NCI-H510A treated with DMSO at 0.1 percent for 48 hours (cell line): ENCODE measurements around the gene EIF2AK2.
"Not testable (repeated sequence)": the region's sequence is repeated elsewhere in the genome, so short reads cannot be mapped to it uniquely, and the experiment has no call there.

ENCODE experiments used
- DNase-seq: peaks from one replicate; lab custom pipeline; 2025; lab: John Stamatoyannopoulos, UW

The EIF2AK2 gene

GRCh38 chr2:37156857-37157714 is at the start of gene EIF2AK2:
TSS of gene EIF2AK2 (minus strand) at chr2:37156980. CDS start at chr2:37147806, 9,174 bp downstream.
- peak; percentile 86 for DNase-seq

DNA sequence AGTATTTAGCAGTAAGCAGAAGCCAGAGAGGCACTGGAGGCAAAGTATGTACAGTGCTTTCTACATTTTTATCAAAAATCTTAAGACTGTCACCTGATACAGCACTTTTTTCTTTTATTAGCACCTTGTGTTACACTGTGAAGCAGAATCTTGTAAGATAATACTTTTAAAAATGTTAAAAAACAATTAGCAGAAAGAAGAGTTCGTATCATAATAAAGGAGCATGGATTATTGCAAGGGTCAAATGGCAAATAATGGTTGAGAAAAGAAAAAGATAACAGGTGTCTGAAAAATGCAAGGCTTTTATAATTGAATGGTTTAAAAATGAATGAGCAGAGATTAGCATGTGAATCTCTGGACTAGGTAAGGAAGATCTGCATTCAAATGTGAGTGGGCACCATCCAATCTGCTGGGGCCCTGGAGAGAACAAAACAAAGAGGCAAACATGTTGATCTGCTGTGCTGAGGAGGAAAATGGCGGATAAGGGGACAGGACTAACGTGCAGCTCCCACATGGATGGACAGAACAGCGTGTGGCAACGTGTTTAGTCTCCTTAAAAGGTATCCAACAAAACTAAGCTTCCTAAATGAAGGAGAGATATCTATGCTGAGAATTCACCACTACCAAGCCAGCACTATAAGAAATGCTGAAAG is 49.0 kb upstream of the EIF2AK2 start:
- DNase-seq, result no peak

DNA sequence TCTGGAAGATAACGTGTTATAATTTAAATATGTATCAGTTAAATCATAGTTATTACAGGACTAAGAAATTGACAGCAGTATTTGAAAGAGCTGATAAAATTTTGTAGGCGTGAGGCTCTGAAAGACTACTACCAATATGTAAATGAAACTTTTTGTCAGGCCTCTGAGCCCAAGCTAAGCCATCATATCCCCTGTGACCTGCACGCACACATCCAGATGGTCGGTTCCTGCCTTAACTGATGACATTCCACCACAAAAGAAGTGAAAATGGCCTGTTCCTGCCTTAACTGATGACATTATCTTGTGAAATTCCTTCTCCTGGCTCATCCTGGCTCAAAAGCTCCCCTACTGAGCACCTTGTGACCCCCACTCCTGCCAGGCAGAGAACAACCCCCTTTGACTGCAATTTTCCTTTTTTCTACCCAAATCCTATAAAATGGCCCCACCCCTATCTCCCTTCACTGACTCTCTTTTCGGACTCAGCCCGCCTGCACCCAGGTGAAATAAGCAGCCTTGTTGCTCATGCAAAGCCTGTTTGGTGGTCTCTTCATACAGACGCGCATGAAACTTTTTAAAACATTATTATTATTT is 48.4 kb upstream of the EIF2AK2 start:
- DNase-seq, result not testable (repeated sequence)

DNA sequence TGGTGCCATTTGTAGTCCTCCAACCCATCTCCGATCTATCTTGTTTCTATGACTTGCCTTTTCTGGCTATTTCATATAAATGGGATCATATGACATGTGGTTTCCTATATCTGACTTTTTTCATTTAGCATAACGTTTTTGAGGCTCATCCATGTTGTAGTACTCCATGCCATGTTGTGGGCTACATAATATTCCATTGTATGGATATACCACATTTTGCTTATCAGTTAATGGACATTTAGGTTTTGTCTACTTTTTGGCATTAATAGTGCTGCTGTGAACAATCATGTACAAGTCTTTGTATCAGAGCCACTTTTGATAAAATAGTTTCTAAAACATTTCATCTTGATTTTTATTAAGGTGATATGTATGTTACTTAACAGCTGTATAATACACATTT is 46.9 kb upstream of the EIF2AK2 start:
- no peak for DNase-seq

GRCh38 chr2:37201766-37202165 is 45.0 kb upstream of the EIF2AK2 start:
- no peak for DNase-seq

- no peak for DNase-seq
Measured at GRCh38 chr2:37201208-37201607, 44.4 kb upstream of the EIF2AK2 start.

DNA sequence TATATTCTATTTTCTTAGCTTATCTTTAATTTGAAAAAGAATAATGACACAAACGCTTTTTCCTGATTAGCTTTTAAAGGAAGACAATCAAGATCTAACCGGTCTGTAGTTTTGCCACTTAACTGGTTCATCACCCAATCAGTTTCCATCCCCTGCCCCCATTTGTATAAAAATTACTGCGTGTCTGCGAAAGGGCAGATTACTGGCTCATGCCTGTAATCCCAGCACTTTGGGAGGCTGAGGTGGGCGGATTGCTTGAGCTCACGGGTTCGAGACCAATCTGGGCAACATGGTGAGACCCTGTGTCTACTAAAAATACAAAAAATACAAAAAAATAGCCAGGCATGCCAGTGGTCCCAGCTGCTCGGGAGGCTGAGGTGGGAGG is 41.9 kb upstream of the EIF2AK2 start:
- no peak for DNase-seq

DNA sequence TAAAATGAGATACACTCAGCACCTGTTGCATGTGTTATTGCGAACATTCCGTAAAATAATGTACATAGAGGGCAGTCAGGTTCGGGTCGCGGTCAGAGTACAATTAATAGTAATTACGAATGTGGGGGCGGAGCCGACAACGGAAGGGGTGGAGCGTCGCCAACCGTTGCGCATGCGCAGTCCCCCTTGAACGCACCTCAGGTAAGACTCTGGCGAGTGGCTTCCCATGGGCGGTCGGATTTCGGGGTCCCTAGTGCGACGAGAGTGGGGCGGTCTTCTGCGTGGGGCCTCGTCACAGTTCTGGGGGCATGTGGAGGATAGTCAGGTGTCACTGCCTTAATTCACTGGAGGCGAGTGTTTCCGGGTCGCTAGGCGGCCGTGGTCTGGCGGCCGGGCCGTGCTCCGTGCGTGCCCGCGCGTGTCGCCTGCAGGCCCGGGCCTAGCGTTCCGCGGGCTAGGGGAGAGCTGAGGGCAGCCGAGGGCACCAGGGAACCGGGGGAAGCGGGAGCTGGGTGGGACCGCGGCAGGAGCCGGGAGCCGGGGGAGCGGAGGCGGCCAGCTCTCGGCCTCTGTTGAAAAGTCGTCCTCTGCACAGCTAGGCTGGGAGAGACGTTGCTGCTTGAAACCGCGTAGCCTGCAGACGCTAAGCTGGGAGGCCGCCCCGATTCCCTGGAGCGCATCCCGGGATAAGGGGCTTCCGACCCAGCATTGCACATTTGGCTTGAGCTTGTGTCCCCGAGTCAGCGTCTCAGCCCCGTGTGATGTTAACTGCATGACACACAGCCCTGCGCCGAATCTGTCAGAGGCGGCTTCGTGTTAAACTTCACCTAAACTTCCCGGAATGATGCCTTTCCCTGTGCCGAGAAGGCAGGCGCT is 39.8 kb upstream of the EIF2AK2 start, which contains the start of gene CEBPZOS:
Gene CEBPZOS (plus strand): TSS at position 177 of the 876 bp plus-strand sequence. CDS start 3,209 bp downstream, outside the sequence.
- peak; percentile 79 for DNase-seq

DNA sequence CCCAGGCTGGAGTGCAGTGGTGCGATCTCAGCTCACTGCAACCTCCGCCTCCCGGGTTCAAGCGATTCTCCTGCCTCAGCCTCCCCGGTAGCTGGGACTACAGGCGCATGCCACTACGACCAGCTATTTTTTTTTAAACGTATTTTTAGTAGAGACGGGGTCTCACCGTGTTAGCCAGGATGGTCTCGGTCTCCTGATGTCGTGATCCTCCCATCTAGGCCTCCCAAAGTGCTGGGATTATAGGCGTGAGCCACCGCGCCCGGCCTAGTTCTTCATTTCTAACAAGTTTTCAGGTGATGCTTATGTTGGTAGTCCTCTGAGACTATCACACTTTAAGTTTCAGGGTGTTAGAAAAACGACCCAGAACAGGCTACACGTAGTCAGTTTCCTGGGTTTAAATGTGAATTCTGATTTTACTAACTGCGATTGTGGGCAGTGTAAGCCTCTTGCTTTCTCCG is 39.1 kb upstream of the EIF2AK2 start:
- DNase-seq, result not testable (repeated sequence)

- no peak for DNase-seq
Measured at GRCh38 chr2:37192551-37192950, 35.8 kb upstream of the EIF2AK2 start.

DNA sequence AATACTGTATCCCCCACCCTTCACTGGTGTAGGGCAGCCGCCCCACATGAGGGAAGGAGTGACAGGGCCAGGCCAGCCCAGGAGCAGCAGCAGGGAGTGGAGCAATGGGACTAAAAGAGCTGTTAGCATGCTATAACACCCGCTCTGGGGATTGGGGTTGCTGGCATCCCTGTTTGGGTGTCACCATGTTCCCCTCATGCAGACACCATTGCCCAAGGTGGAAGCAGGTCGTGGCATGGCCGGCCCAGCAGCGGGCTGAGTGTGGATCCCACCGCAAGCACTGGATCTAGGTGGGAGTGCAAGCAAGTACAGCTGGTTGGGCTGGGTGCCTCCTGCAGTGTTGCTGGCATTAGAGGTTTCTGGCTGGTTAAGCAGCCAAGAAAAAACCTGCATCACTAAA is 35.0 kb upstream of the EIF2AK2 start:
- no peak for DNase-seq

DNA sequence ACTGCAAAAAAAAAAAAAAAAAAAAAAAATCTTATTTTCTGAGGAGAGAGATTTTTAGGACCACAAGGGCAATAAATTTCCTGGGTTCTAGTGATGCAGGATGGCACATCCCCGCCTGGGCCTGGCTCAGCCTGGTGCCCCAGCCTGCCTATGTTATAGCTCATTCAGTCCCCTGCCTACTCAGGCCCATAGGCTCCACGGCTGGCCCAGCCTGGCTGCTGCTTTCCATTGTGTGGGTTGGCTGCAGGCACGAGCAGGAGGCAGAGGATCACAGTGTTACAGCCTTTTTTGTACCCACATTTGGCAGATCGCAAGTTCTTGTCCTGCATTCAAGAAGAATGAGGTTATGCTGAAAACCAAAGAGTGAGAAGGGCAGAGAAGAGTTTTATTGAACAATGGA is 34.5 kb upstream of the EIF2AK2 start:
- no peak for DNase-seq

GRCh38 chr2:37190290-37190689 is 33.5 kb upstream of the EIF2AK2 start:
- no peak for DNase-seq

DNA sequence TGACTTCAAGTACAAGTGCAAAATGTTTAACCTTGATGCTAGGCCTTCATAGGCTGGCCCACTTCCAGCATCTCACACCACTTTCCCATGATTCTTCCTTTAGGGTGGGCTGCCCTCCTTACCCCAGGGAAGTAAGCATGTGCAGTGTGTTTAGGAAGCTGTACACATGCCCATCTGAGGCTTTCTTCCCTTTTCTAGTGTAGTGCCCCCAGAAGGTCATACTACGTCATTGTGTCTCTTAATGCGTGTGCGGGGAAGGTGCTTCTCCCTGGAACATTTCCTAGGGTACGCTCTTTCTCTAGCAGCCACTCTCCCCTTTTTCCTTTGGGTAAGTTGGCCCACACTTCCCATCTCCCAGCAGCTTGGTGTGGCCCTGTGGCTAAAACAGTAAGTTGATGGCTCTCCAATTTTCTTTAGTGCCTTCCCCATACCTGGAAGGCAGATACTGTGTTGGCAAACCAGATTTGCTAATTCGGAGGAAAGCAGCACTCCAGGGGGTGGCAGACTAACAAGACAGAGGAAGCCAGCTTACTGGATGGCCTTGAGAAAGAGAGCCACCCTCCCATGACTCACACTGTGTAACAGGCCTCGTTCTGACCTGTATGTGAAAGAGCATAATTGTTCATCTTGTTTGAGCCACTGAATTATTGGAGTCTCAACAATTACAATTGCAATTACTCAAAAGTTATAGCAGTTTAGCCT is 32.8 kb upstream of the EIF2AK2 start:
- no peak for DNase-seq

GRCh38 chr2:37188570-37188969 is 31.8 kb upstream of the EIF2AK2 start, which contains the start of gene SULT6B1:
TSS of gene SULT6B1 (minus strand) at chr2:37188670. CDS start at chr2:37188640, 30 bp downstream.
- no peak for DNase-seq

GRCh38 chr2:37181726-37182684 is 25.2 kb upstream of the EIF2AK2 start:
- DNase-seq, result no peak

DNA sequence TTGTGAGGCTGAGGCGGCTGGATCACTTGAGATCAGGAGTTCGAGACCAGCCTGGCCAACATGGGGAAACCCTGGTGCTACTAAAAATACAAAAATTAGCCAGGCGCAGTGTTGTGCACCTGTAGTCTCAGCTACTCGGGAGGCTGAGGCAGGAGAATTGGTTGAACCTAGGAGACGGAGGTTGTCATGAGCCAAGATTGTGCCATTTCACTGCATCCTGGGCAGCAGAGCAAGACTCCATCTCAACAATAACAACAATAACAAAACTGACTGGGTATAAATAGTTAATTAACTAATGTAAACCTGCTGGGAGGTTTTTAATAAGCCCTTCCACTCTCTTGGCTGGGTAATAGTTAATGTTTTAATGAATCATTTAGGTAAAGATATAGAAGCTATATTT is 23.9 kb upstream of the EIF2AK2 start:
- DNase-seq, result no peak

- no peak for DNase-seq
Measured at GRCh38 chr2:37180006-37180639, 23.3 kb upstream of the EIF2AK2 start.

GRCh38 chr2:37173741-37174140 is 17.0 kb upstream of the EIF2AK2 start:
- DNase-seq, result no peak

DNA sequence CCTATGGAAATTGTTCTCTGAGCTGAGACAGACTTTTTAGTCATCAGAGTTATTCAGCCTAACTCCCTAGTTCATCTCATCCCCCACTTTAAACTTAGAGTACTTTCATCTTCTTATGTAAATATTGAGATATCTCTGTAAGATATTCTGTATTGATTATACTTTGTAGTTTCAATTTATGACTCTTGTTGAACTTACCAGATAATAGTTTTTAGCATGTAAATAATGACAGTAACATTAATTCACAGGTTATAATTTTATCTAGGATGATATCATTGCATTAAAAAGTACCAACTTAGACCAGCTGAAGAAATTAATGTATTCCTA is 14.8 kb upstream of the EIF2AK2 start:
- DNase-seq, result no peak
